ENCODE results near the gene PPARGC1A. TPM values are rescaled to one million over a fixed set of nuclear protein-coding genes. Genes with fewer than 3 reads are reported as not detected.

PPARGC1A gene
- total and polyA plus RNA-seq, 2 experiments from 2014 or later: 17.7 to 42.3 TPM

DNA sequence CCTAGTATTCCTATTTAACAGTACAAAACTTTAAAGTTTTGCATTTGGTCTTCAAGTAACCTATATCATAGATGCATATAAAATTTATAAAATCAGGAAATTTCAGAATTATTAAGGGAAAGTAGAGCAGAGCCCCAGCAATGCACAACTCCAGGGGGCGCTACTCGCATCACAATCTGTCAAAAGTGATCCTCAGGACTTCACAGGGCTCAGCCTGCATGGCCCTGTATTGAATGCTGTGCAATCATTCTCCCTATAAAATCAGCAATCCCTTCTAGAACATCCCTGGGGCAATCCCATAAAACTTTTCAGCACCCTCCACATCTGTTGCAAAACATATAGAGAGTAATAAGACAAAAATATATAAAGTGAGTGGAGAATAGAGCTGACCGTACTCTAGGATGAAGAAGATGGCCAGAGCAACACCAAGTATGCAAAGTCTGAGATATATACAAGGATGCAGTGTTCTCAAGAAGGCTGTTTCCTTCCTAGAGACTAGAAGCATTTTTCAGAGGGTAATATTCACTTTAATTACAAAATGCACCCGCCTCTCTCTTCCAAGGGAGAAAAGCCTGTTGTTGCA, 12.5 kb upstream of the PPARGC1A start:
- H3K4me1 ChIP-seq (ENCODE audit: low read depth): no peaks in the 10 kb centered on the region
- H3K9me3 ChIP-seq (ENCODE audit: low read depth): no peaks in the 10 kb centered on the region
- H3K36me3 ChIP-seq: no peaks in the 10 kb centered on the region
- H3K4me3 ChIP-seq: no peak overlapping the region
- DNase-seq (ENCODE audit: low read depth in 1 of 2, low spot score in 1 of 2): no peak
- H3K27me3 ChIP-seq: no peaks in the 10 kb centered on the region
- TF ChIP-seq, protein P1, sequence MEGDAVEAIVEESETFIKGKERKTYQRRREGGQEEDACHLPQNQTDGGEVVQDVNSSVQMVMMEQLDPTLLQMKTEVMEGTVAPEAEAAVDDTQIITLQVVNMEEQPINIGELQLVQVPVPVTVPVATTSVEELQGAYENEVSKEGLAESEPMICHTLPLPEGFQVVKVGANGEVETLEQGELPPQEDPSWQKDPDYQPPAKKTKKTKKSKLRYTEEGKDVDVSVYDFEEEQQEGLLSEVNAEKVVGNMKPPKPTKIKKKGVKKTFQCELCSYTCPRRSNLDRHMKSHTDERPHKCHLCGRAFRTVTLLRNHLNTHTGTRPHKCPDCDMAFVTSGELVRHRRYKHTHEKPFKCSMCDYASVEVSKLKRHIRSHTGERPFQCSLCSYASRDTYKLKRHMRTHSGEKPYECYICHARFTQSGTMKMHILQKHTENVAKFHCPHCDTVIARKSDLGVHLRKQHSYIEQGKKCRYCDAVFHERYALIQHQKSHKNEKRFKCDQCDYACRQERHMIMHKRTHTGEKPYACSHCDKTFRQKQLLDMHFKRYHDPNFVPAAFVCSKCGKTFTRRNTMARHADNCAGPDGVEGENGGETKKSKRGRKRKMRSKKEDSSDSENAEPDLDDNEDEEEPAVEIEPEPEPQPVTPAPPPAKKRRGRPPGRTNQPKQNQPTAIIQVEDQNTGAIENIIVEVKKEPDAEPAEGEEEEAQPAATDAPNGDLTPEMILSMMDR (IDR thresholded peaks at IDR 0.05; ENCODE audit: low read depth, low read length): no peak
- no peak overlapping the region for H3K27ac ChIP-seq

DNA sequence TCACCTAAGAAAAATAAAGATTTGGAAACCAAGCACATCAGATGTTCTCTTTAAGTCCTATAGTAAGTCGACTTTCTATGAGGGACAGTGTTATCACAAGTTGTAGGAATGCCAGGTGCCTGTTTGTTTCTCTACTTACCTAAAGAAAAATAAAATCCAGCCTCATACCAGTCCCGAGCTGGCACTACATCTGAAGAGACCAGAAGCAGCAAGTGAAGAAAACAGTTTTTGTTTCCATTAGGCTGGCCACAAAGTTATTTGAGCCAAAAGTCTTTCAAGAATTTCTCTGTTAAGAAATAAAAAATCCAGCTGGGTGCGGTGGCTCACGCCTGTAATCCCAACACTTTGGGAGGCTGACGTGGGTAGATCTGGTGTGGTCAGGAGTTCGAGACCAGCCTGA, 10.8 kb upstream of the PPARGC1A start:
- Histone ChIP-seq H3K9me3 (ENCODE audit: low read depth) (no peaks in the 10 kb centered on the region), H3K27ac (no peak overlapping the region), H3K4me1 (ENCODE audit: low read depth) (no peaks in the 10 kb centered on the region), H3K4me3 (no peak overlapping the region), H3K36me3 (no peaks in the 10 kb centered on the region), H3K27me3 (no peaks in the 10 kb centered on the region)
- TF ChIP-seq, protein P1 (IDR thresholded peaks at IDR 0.05; ENCODE audit: low read depth, low read length): no peak
- no peak for DNase-seq (ENCODE audit: low read depth in 1 of 2, low spot score in 1 of 2)

DNA sequence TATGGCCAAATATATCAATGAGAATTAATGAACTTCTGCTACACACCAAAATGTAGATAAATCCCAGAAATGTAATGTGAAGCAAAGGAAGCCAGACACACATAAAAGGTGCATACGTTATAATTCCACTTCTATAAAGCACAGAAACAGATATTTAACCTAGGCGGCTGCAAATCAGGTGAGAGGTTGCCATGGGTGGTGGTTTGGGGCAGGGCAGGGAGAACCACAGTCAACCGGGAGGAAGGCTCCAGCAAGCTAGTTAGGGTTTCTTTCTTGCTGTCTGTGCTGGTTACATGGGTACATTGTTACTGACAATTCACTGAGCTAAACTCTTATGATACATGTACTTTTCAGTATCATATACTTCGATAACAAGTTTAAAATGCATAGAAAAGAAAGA, 9.7 kb upstream of the PPARGC1A start:
- no peaks in the 10 kb centered on the region for H3K36me3 ChIP-seq
- TF ChIP-seq, protein P1 (IDR thresholded peaks at IDR 0.05; ENCODE audit: low read depth, low read length): no peak
- H3K27me3 ChIP-seq: no peaks in the 10 kb centered on the region
- no peaks in the 10 kb centered on the region for H3K4me1 ChIP-seq (ENCODE audit: low read depth)
- H3K9me3 ChIP-seq (ENCODE audit: low read depth): no peaks in the 10 kb centered on the region
- DNase-seq (ENCODE audit: low read depth in 1 of 2, low spot score in 1 of 2): no peak
- H3K4me3 ChIP-seq: no peak overlapping the region
- H3K27ac ChIP-seq: no peak overlapping the region

DNA sequence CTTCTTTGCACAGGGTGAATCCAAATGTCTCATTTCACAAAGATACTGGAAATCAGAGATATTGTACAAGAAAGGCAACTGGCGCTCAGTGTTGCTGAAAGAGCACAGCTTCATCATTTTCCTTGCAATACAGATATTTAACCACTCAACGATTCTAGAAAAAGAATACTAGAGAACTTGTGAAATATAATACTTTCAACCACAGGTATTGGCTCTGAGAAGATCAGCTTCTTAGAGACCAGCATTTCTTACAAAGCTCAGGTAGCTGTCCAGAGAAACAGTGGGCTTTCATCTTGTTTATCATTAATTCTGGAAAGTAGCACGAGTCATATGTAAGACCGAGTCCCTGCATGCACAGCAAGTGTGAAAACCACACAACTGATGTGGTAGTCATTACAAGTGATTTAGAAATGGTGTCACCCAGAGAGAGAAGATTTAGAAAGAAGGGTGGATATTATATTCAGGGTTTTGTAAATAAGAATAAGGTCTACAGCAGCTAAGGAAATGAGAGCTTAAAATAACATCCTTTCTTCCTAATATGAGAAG, 7.8 kb upstream of the PPARGC1A start:
- no peak overlapping the region for H3K27ac ChIP-seq
- H3K9me3 ChIP-seq (ENCODE audit: low read depth): no peaks in the 10 kb centered on the region
- no peaks in the 10 kb centered on the region for H3K27me3 ChIP-seq
- peaks cover 1% of the 10 kb centered on the region for H3K4me1 ChIP-seq (ENCODE audit: low read depth)
- DNase-seq (ENCODE audit: low read depth in 1 of 2, low spot score in 1 of 2): no peak
- no peaks in the 10 kb centered on the region for H3K36me3 ChIP-seq
- H3K4me3 ChIP-seq: no peak overlapping the region
- TF ChIP-seq, protein P1 (IDR thresholded peaks at IDR 0.05; ENCODE audit: low read depth, low read length): no peak

DNA sequence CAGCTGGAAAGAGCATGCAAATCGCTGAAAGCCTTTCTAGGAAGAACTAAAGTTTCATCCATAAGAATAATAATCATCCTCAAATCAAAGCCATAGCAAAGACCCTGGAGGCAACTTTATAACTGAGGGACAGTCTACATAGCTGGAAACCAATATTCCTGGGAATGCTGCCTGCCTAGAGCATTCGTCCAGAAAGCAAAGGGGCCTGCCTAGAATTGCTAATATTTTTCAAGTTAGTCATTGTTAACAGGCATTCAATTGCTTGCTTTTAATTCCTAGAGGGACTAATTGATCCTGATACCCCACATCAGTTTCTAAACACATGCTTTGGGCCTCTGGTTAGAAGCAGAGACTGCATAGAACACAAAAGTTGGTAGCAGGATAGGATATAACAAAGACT, 4.2 kb upstream of the PPARGC1A start:
- Histone ChIP-seq H3K36me3 (no peaks in the 10 kb centered on the region), H3K4me1 (ENCODE audit: low read depth) (peaks cover 23% of the 10 kb centered on the region), H3K27me3 (no peaks in the 10 kb centered on the region), H3K27ac (no peak overlapping the region), H3K9me3 (ENCODE audit: low read depth) (no peaks in the 10 kb centered on the region), H3K4me3 (no peak overlapping the region)
- no peak for DNase-seq (ENCODE audit: low read depth in 1 of 2, low spot score in 1 of 2)
- TF ChIP-seq, protein P1 (IDR thresholded peaks at IDR 0.05; ENCODE audit: low read depth, low read length): no peak
